ENCODE results near the gene HMGB3. TPM values are rescaled to one million over a fixed set of nuclear protein-coding genes. Genes with fewer than 3 reads are reported as not detected.

Gene HMGB3
- total and polyA plus RNA-seq, 2 donors (not counting 1 experiment from before 2014, with no cell fraction given), result 0.51 to 1.6 TPM

DNA sequence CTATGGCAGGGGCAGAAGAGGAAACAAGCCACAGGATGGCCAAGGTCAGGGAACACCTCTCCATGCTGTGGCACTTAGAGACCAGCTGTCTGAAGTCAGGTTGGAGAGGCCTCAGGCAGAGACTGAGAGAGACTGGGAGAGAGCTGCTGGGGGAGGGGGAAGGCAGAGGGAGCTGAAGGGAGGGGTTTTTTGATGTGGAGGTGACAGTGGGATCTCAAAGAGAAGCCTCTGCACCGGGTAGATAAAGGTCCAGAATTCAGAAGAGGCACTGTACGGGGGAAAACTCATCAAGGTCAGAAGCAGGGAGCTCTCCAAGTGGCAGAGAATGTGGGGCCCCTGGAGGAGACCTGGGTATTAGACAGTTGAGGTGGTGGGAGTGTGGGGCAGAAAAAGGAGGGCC lies 41.6 kb upstream of the HMGB3 start:
- Histone ChIP-seq H3K4me1 (ENCODE audit: control insufficient read depth in 2 of 2, insufficient read depth in 2 of 2, low read length in 2 of 2) (no peaks in the 10 kb centered on the region), H4K20me1 (ENCODE audit: control insufficient read depth, insufficient read depth, low read length, poor library complexity, severe bottlenecking) (no peaks in the 10 kb centered on the region), H3K9me3 (ENCODE audit: control extremely low read depth in 1 of 3, control insufficient read depth in 2 of 3, insufficient read depth in 1 of 3, low read length in 2 of 3) (peaks cover 0 to 3% (median 0%) of the 10 kb centered on the region in 3 donors), H3K36me3 (replicated peaks in 1 of 2; ENCODE audit: control extremely low read depth in 1 of 2, control insufficient read depth in 1 of 2, extremely low read depth in 1 of 2, insufficient read depth in 2 of 2, low read length in 1 of 2) (no peaks in the 10 kb centered on the region), H3K79me2 (ENCODE audit: control insufficient read depth, insufficient read depth, low read length) (no peaks in the 10 kb centered on the region), H3K27ac (ENCODE audit: low read length in 2 of 2) (no peak overlapping the region), H3K4me3 (ENCODE audit: control extremely low read depth in 1 of 5, extremely low read depth in 1 of 5, insufficient read depth in 1 of 5, low read depth in 2 of 5, low read length in 4 of 5) (no peak overlapping the region), H3K27me3 (replicated peaks in 1 of 4; ENCODE audit: control extremely low read depth in 1 of 4, control insufficient read depth in 3 of 4, insufficient read depth in 4 of 4, low read length in 3 of 4) (no peaks in the 10 kb centered on the region), H3K9ac (ENCODE audit: low read length) (no peak overlapping the region), H2AFZ (ENCODE audit: insufficient read depth, low read depth, low read length, poor library complexity, severe bottlenecking) (no peak overlapping the region), H3K4me2 (replicated peaks; ENCODE audit: low read depth, low read length, poor library complexity, severe bottlenecking) (no peak overlapping the region)
- DNase-seq (no peak), ATAC-seq (ENCODE audit: low read depth) (no peak)
- POLR2A ChIA-PET, result no interaction called here
- no peak for TF ChIP-seq EZH2 (IDR thresholded peaks at IDR 0.05; ENCODE audit: borderline replicate concordance, insufficient read depth, low read depth, low read length, poor library complexity, severe bottlenecking)
- TF ChIP-seq, protein P1, sequence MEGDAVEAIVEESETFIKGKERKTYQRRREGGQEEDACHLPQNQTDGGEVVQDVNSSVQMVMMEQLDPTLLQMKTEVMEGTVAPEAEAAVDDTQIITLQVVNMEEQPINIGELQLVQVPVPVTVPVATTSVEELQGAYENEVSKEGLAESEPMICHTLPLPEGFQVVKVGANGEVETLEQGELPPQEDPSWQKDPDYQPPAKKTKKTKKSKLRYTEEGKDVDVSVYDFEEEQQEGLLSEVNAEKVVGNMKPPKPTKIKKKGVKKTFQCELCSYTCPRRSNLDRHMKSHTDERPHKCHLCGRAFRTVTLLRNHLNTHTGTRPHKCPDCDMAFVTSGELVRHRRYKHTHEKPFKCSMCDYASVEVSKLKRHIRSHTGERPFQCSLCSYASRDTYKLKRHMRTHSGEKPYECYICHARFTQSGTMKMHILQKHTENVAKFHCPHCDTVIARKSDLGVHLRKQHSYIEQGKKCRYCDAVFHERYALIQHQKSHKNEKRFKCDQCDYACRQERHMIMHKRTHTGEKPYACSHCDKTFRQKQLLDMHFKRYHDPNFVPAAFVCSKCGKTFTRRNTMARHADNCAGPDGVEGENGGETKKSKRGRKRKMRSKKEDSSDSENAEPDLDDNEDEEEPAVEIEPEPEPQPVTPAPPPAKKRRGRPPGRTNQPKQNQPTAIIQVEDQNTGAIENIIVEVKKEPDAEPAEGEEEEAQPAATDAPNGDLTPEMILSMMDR (IDR thresholded peaks at IDR 0.05), result no peak
- Mint-ChIP-seq H3K27me3 (no peaks in the 10 kb centered on the region), H3K4me1 (no peaks in the 10 kb centered on the region), H3K27ac (no peak overlapping the region), H3K9me3 (ENCODE audit: insufficient read depth) (no peaks in the 10 kb centered on the region), H3K4me3 (no peak overlapping the region)
- intact Hi-C loops (cut with micrococcal nuclease), result no loop called here
- 75% methylated on average over 2 of the region's 2 CpGs for WGBS (ENCODE audit: insufficient coverage)
- CTCF ChIA-PET, result no interaction called here

DNA sequence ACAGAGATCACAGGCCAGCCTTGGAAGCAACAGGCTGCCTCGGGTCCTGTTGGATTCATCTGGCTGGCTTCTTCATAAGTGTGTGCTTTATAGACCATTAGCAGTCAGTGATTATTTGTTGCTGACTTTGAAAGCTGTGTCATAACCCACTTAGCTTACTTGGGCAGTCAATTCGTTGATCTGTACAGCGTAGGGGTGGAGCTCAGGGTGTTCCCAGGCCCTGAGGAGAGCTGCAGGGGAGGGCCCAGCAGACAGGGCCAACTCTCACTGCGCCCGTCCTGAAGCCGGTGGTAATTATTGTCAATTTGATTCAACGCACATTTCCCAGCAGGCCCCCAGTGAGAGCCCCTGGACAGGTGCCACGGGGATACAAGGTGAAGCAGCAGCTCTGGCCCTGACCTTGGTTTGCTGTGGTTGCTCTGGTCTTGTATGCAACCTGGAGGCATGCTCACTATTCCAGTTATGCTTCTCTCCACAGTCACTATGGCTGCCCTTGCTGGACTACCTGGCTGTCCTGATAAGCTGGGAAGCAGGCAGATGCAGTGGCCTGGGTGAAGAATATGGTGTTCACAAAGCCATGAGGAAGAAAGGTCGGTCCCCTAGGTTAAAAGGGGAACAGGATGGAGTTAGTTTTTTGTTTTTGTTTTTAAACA lies 40.1 kb upstream of the HMGB3 start:
- H3K9ac ChIP-seq (ENCODE audit: low read length), result no peak overlapping the region
- WGBS (ENCODE audit: insufficient coverage), result 85% methylated on average over 7 of the region's 9 CpGs

More for the DNA sequence above, 40.1 kb upstream of the HMGB3 start:
- H2AFZ ChIP-seq (ENCODE audit: insufficient read depth, low read depth, low read length, poor library complexity, severe bottlenecking), result no peak overlapping the region
- no peak for ATAC-seq (ENCODE audit: low read depth)
- no peak overlapping the region for H3K4me2 ChIP-seq (replicated peaks; ENCODE audit: low read depth, low read length, poor library complexity, severe bottlenecking)
- POLR2A ChIA-PET, result no interaction called here
- H4K20me1 ChIP-seq (ENCODE audit: control insufficient read depth, insufficient read depth, low read length, poor library complexity, severe bottlenecking), result no peaks in the 10 kb centered on the region
- H3K27ac ChIP-seq (ENCODE audit: low read length in 2 of 2), result no peak overlapping the region
- TF ChIP-seq, protein P1 (IDR thresholded peaks at IDR 0.05), result no peak
- no peak for TF ChIP-seq EZH2 (IDR thresholded peaks at IDR 0.05; ENCODE audit: borderline replicate concordance, insufficient read depth, low read depth, low read length, poor library complexity, severe bottlenecking)
- intact Hi-C loops (cut with micrococcal nuclease), result no loop called here
- H3K36me3 ChIP-seq (replicated peaks in 1 of 2; ENCODE audit: control extremely low read depth in 1 of 2, control insufficient read depth in 1 of 2, extremely low read depth in 1 of 2, insufficient read depth in 2 of 2, low read length in 1 of 2), result no peaks in the 10 kb centered on the region
- H3K9me3 ChIP-seq (ENCODE audit: control extremely low read depth in 1 of 3, control insufficient read depth in 2 of 3, insufficient read depth in 1 of 3, low read length in 2 of 3), result no peaks in the 10 kb centered on the region
- no peak for DNase-seq
- Mint-ChIP-seq H3K4me3 (no peak overlapping the region), H3K4me1 (no peaks in the 10 kb centered on the region), H3K27ac (no peak overlapping the region), H3K9me3 (ENCODE audit: insufficient read depth) (no peaks in the 10 kb centered on the region), H3K27me3 (peaks cover 4% of the 10 kb centered on the region)
- CTCF ChIA-PET, result no interaction called here
- H3K27me3 ChIP-seq (replicated peaks in 1 of 4; ENCODE audit: control extremely low read depth in 1 of 4, control insufficient read depth in 3 of 4, insufficient read depth in 4 of 4, low read length in 3 of 4), result no peaks in the 10 kb centered on the region
- no peaks in the 10 kb centered on the region for H3K4me1 ChIP-seq (ENCODE audit: control insufficient read depth in 2 of 2, insufficient read depth in 2 of 2, low read length in 2 of 2)
- no peaks in the 10 kb centered on the region for H3K79me2 ChIP-seq (ENCODE audit: control insufficient read depth, insufficient read depth, low read length)
- H3K4me3 ChIP-seq (ENCODE audit: control extremely low read depth in 1 of 5, extremely low read depth in 1 of 5, insufficient read depth in 1 of 5, low read depth in 2 of 5, low read length in 4 of 5), result no peak overlapping the region
